Body of pancreas (tissue), 4 donors: Measurements from ENCODE around the gene IFNGR2. TPM values are rescaled to one million over a fixed set of nuclear protein-coding genes. Genes with fewer than 3 reads are reported as not detected.

Experiments used
- ATAC-seq: fragments of 150-250 bp; one replicate; pipeline ENCODE4 v1.9.1; 2016
- DNase-seq, 4 donors: peaks; one replicate each; pipeline ENCODE4 v3.0.0-alpha.2; 2019
- H3K27ac ChIP-seq, 4 donors: fragments of 200-600 bp; sonication (generic); 1 replicate in 3 of 4; 2 replicates in 1 of 4; pipeline versions ENCODE4 v1.5.1 to v1.6.1; 2016 to 2019; ENCODE audit warnings: mild to moderate bottlenecking in 1 of 4, mixed read lengths in 1 of 4, moderate library complexity in 1 of 4
- H3K27me3 ChIP-seq, 2 donors: fragments of 200-600 bp; sonication (generic); one replicate each; pipeline ENCODE4 v1.6.0; 2016; ENCODE audit warnings: mild to moderate bottlenecking in 1 of 2
- H3K36me3 ChIP-seq, 2 donors: fragments of 200-600 bp; sonication (generic); replicated peaks in 1 of 2; 2 replicates each; pipeline ENCODE4 v1.5.1; 2016; ENCODE audit warnings: low read depth in 2 of 2; ENCODE audit not compliant: insufficient read depth in 1 of 2
- H3K4me1 ChIP-seq: fragments of 200-600 bp; sonication (generic); one replicate; pipeline ENCODE4 v1.6.0; 2016
- H3K4me3 ChIP-seq, 2 donors: fragments of 200-600 bp; sonication (generic); 1 replicate in 1 of 2; 2 replicates in 1 of 2; pipeline ENCODE4 v1.5.1; 2016 to 2019
- H3K9me3 ChIP-seq, 3 donors: fragments of 200-600 bp; sonication (generic); 1 replicate in 2 of 3; 2 replicates in 1 of 3; pipeline ENCODE4 v1.5.1; 2016
- CTCF ChIP-seq, 7 experiments: fragments of 450-650 bp in 4 of 7; fragments of 200-600 bp in 3 of 7; sonication (generic) in 3 of 7; IDR thresholded peaks; one replicate each; pipeline ENCODE4 v1.5.1; 2016 to 2019; ENCODE audit warnings: antibody characterized with exemption in 7 of 7
- POLR2A ChIP-seq, 3 donors: fragments of 450-650 bp; IDR thresholded peaks; one replicate each; pipeline ENCODE4 v1.6.1; 2016; ENCODE audit warnings: antibody characterized with exemption in 3 of 3, mild to moderate bottlenecking in 2 of 3
- WGBS, 2 donors: methylation state at CpG; one replicate each; pipeline ENCODE4 v1.1.5; 2017; 5-methylcytosine and 5-hydroxymethylcytosine counted together
- intact Hi-C: fragments of 100-400 bp; cut with DNase I; formaldehyde crosslinking; loops from one replicate; pipeline ENCODE4 v1.15.1; 2023
- total RNA-seq, 2 donors: library from RNA; depleted of rRNA; stranded (reverse); fragments of >200 nt; gene quantifications; one replicate each; pipeline ENCODE4 v1.1.0, GENCODE V29; 2016

IFNGR2 gene
- total RNA-seq, 2 donors from 2014 or later = 30.4 to 32.3 TPM

- DNase-seq = no peak
- TF ChIP-seq POLR2A (IDR thresholded peaks at IDR 0.05) = no peak
- TF ChIP-seq CTCF (IDR thresholded peaks at IDR 0.05) = no peak
- H3K4me3 ChIP-seq = no peak overlapping the region
- intact Hi-C loops = no loop called here
- 50 to 64% methylated on average over 3 of the region's 3 CpGs for WGBS, 2 donors
- no peak overlapping the region for H3K27ac ChIP-seq
- H3K4me1 ChIP-seq = no peaks in the 10 kb centered on the region
- no peak for ATAC-seq
- no peaks in the 10 kb centered on the region for H3K9me3 ChIP-seq
- H3K36me3 ChIP-seq = peaks cover 8 to 34% of the 10 kb centered on the region in 2 donors
- H3K27me3 ChIP-seq = no peaks in the 10 kb centered on the region
Observed at GRCh38 chr21:33425825-33426224, 22.6 kb downstream of the IFNGR2 start.

- Histone ChIP-seq H3K4me1 (no peaks in the 10 kb centered on the region), H3K4me3 (no peak overlapping the region), H3K9me3 (no peaks in the 10 kb centered on the region), H3K27ac (no peak overlapping the region), H3K36me3 (peaks cover 11 to 29% of the 10 kb centered on the region in 2 donors), H3K27me3 (no peaks in the 10 kb centered on the region)
- TF ChIP-seq CTCF (IDR thresholded peaks at IDR 0.05) = no peak
- TF ChIP-seq POLR2A (IDR thresholded peaks at IDR 0.05) = no peak
- 79 to 83% methylated on average over 7 of the region's 7 CpGs for WGBS, 2 donors
- intact Hi-C loops = no loop called here
- ATAC-seq = no peak
- no peak for DNase-seq
Observed at GRCh38 chr21:33427051-33427450, 23.8 kb downstream of the IFNGR2 start.

- H3K27me3 ChIP-seq = no peaks in the 10 kb centered on the region
- no peaks in the 10 kb centered on the region for H3K4me1 ChIP-seq
- no peak overlapping the region for H3K27ac ChIP-seq
- H3K36me3 ChIP-seq = peaks cover 11 to 39% of the 10 kb centered on the region in 2 donors
- no peak overlapping the region for H3K4me3 ChIP-seq
- intact Hi-C loops = no loop called here
- no peak for ATAC-seq
- no peak for DNase-seq
- H3K9me3 ChIP-seq = no peaks in the 10 kb centered on the region
- TF ChIP-seq CTCF (IDR thresholded peaks at IDR 0.05) (no peak), POLR2A (IDR thresholded peaks at IDR 0.05) (no peak)
- 89 to 91% methylated on average over 8 of the region's 8 CpGs for whole genome bisulfite sequencing, 2 donors
Observed at GRCh38 chr21:33428669-33429068, 25.5 kb downstream of the IFNGR2 start.

- Histone ChIP-seq H3K4me1 (no peaks in the 10 kb centered on the region), H3K27me3 (no peaks in the 10 kb centered on the region), H3K4me3 (no peak overlapping the region), H3K27ac (no peak overlapping the region), H3K36me3 (peaks cover 8 to 26% of the 10 kb centered on the region in 2 donors), H3K9me3 (no peaks in the 10 kb centered on the region)
- TF ChIP-seq CTCF (IDR thresholded peaks at IDR 0.05) = no peak
- no peak for TF ChIP-seq POLR2A (IDR thresholded peaks at IDR 0.05)
- no peak for DNase-seq
- ATAC-seq = no peak
- 78 to 97% methylated on average over 3 of the region's 3 CpGs for WGBS, 2 donors
- intact Hi-C loops = no loop called here
Observed at GRCh38 chr21:33430858-33431257, 27.6 kb downstream of the IFNGR2 start.

- TF ChIP-seq POLR2A (IDR thresholded peaks at IDR 0.05) (no peak), CTCF (IDR thresholded peaks at IDR 0.05) (no peak)
- 83 to 93% methylated on average over 6 of the region's 6 CpGs for WGBS, 2 donors
- DNase-seq (no peak), ATAC-seq (no peak)
- no peak overlapping the region for H3K27ac ChIP-seq
- no peaks in the 10 kb centered on the region for H3K9me3 ChIP-seq
- intact Hi-C loops = no loop called here
- peaks cover 3 to 29% of the 10 kb centered on the region in 2 donors for H3K36me3 ChIP-seq
- no peak overlapping the region for H3K4me3 ChIP-seq
- H3K4me1 ChIP-seq = no peaks in the 10 kb centered on the region
- H3K27me3 ChIP-seq = no peaks in the 10 kb centered on the region
Observed at GRCh38 chr21:33432496-33432895, 29.3 kb downstream of the IFNGR2 start.
